H1 (cell line): ENCODE results near the gene RMND5A.

Experiments
- CTCF ChIP-seq, 3 experiments: IDR thresholded peaks; 1 replicate in 2 of 3; 2 replicates in 1 of 3; pipeline versions ENCODE4 v1.5.1 to v1.6.1; 2011; ENCODE audit warnings: low read length in 3 of 3, mild to moderate bottlenecking in 3 of 3, inconsistent platforms in 2 of 3, low read depth in 1 of 3, moderate library complexity in 1 of 3; ENCODE audit not compliant: insufficient read depth in 1 of 3; ENCODE audit errors: control extremely low read depth in 1 of 3
- EZH2 ChIP-seq: fragments of 200-600 bp; sonication (generic); IDR thresholded peaks from 2 replicates; pipeline ENCODE4 v1.7.1; 2012; ENCODE audit warnings: low read depth, mild to moderate bottlenecking, moderate library complexity, low read length, inconsistent platforms; ENCODE audit not compliant: severe bottlenecking
- POLR2AphosphoS5 ChIP-seq: IDR thresholded peaks from 2 replicates; pipeline ENCODE4 v1.6.1; 2011; ENCODE audit warnings: low read depth, low read length
- RFX5 ChIP-seq: IDR thresholded peaks from 2 replicates; pipeline ENCODE4 v1.6.1; 2011; ENCODE audit warnings: low read depth, low read length, improper control_type of control experiment, borderline replicate concordance

GRCh38 chr2:86800856-86801567 is 80.9 kb downstream of the RMND5A start:
- TF ChIP-seq EZH2 = no peak
- TF ChIP-seq CTCF (IDR thresholded peaks at IDR 0.05; ENCODE audit: control extremely low read depth in 1 of 3, insufficient read depth in 1 of 3, low read depth in 1 of 3, low read length in 3 of 3) = no peak
- TF ChIP-seq POLR2AphosphoS5 = no peak
- TF ChIP-seq RFX5 = no peak
